CD14-positive monocyte (primary cell): ENCODE data around the gene DHPS. TPM values are rescaled to one million over a fixed set of nuclear protein-coding genes. Genes with fewer than 3 reads are reported as not detected.

Experiments used
- DNase-seq, 3 donors: peaks; one replicate each; pipeline ENCODE4 v3.0.0-alpha.2; 2011 to 2022
- H2AFZ ChIP-seq: 2 replicates; pipeline ENCODE4 v1.6.0; 2012; ENCODE audit warnings: mild to moderate bottlenecking, low read depth, low read length, inconsistent platforms; ENCODE audit not compliant: insufficient read depth, poor library complexity, severe bottlenecking
- H3K27ac ChIP-seq, 2 donors: 1 replicate in 1 of 2; 2 replicates in 1 of 2; pipeline ENCODE4 v1.5.1; 2012 to 2013; ENCODE audit warnings: low read length in 2 of 2, control low read depth in 1 of 2, inconsistent platforms in 1 of 2, low read depth in 1 of 2, mild to moderate bottlenecking in 1 of 2
- H3K27me3 ChIP-seq, 2 donors: one replicate each; pipeline versions ENCODE4 v1.6.0 to v1.6.1; 2011 to 2013; ENCODE audit warnings: low read length in 2 of 2; ENCODE audit not compliant: control insufficient read depth in 2 of 2, insufficient read depth in 2 of 2
- H3K36me3 ChIP-seq, 2 donors: replicated peaks in 1 of 2; 1 replicate in 1 of 2; 2 replicates in 1 of 2; pipeline versions ENCODE4 v1.5.1 to v1.6.1; 2012 to 2013; ENCODE audit warnings: low read length in 2 of 2, control low read depth in 1 of 2, inconsistent platforms in 1 of 2, mild to moderate bottlenecking in 1 of 2; ENCODE audit not compliant: insufficient read depth in 2 of 2, control insufficient read depth in 1 of 2
- H3K4me1 ChIP-seq, 2 donors: 1 replicate in 1 of 2; 2 replicates in 1 of 2; pipeline versions ENCODE4 v1.5.1 to v1.6.1; 2012 to 2013; ENCODE audit warnings: low read length in 2 of 2, control low read depth in 1 of 2, inconsistent platforms in 1 of 2, mild to moderate bottlenecking in 1 of 2, moderate library complexity in 1 of 2; ENCODE audit not compliant: insufficient read depth in 2 of 2, control insufficient read depth in 1 of 2
- H3K4me2 ChIP-seq: replicated peaks from 2 replicates; pipeline ENCODE3; 2012; ENCODE audit warnings: low read length, moderate library complexity, mild to moderate bottlenecking; ENCODE audit not compliant: poor library complexity, severe bottlenecking; ENCODE audit errors: extremely low read depth
- H3K4me3 ChIP-seq, 3 experiments: fragments of 200-600 bp in 1 of 3; sonication (generic) in 1 of 3; replicated peaks in 1 of 3; 1 replicate in 2 of 3; 2 replicates in 1 of 3; pipeline ENCODE4 v1.5.1; 2011 to 2013; ENCODE audit warnings: low read length in 3 of 3, mild to moderate bottlenecking in 3 of 3, control low read depth in 2 of 3, low read depth in 2 of 3, inconsistent platforms in 1 of 3, moderate library complexity in 1 of 3
- H3K79me2 ChIP-seq: 2 replicates; pipeline ENCODE4 v1.6.0; 2012; ENCODE audit warnings: mild to moderate bottlenecking, control low read depth, inconsistent platforms, low read length, moderate library complexity; ENCODE audit not compliant: insufficient read depth
- H3K9ac ChIP-seq: 2 replicates; pipeline ENCODE4 v1.6.0; 2017; ENCODE audit warnings: low read length, mild to moderate bottlenecking; ENCODE audit not compliant: insufficient read depth, poor library complexity, severe bottlenecking
- H3K9me3 ChIP-seq, 2 donors: replicated peaks in 1 of 2; 1 replicate in 1 of 2; 2 replicates in 1 of 2; pipeline versions ENCODE4 v1.5.1 to v1.6.1; 2012 to 2013; ENCODE audit warnings: low read length in 2 of 2, control low read depth in 1 of 2; ENCODE audit not compliant: control insufficient read depth in 1 of 2, insufficient read depth in 1 of 2
- H4K20me1 ChIP-seq: 2 replicates; pipeline ENCODE4 v1.6.0; 2012; ENCODE audit warnings: mild to moderate bottlenecking, low read length, control low read depth, moderate library complexity; ENCODE audit not compliant: insufficient read depth
- H3K27ac Mint-ChIP-seq, 7 donors: one replicate each; pipeline ENCODE4 v1.8.0; 2020; ENCODE audit warnings: mild to moderate bottlenecking in 7 of 7, mixed read lengths in 7 of 7, moderate library complexity in 6 of 7, inconsistent platforms in 2 of 7
- H3K27me3 Mint-ChIP-seq, 3 donors: one replicate each; pipeline ENCODE4 v1.8.0; 2021 to 2022; ENCODE audit warnings: low read depth in 3 of 3, mild to moderate bottlenecking in 3 of 3, mixed read lengths in 3 of 3, moderate library complexity in 3 of 3, inconsistent platforms in 1 of 3
- H3K36me3 Mint-ChIP-seq, 2 donors: one replicate each; pipeline ENCODE4 v1.8.0; 2020; ENCODE audit warnings: mixed read lengths in 2 of 2, inconsistent platforms in 1 of 2, mild to moderate bottlenecking in 1 of 2
- H3K4me1 Mint-ChIP-seq: one replicate; pipeline ENCODE4 v1.8.0; 2020; ENCODE audit warnings: mild to moderate bottlenecking, mixed read lengths
- H3K4me3 Mint-ChIP-seq, 2 donors: one replicate each; pipeline ENCODE4 v1.8.0; 2020; ENCODE audit warnings: mild to moderate bottlenecking in 2 of 2, mixed read lengths in 2 of 2, moderate library complexity in 1 of 2
- H3K9me3 Mint-ChIP-seq, 7 donors: one replicate each; pipeline ENCODE4 v1.8.0; 2020 to 2022; ENCODE audit warnings: mixed read lengths in 7 of 7, mild to moderate bottlenecking in 6 of 7, moderate library complexity in 6 of 7, inconsistent platforms in 2 of 7
- CTCF ChIP-seq: fragments of 200-600 bp; IDR thresholded peaks from one replicate; pipeline ENCODE4 v1.8.0; 2022; ENCODE audit warnings: antibody characterized with exemption, mild to moderate bottlenecking
- WGBS: methylation state at CpG from one replicate; pipeline ENCODE4 v1.1.5; 2013; ENCODE audit warnings: missing lambda C conversion rate; ENCODE audit not compliant: insufficient coverage; 5-methylcytosine and 5-hydroxymethylcytosine counted together
- intact Hi-C, 2 donors: fragments of 100-400 bp; cut with micrococcal nuclease; formaldehyde crosslinking; loops; one replicate each; pipeline versions ENCODE4 v1.15.0 to v1.15.1; 2023
- polyA plus RNA-seq, 3 donors: library from polyadenylated mRNA; depleted of rRNA in 1 of 3; unstranded in 2 of 3; stranded (reverse) in 1 of 3; fragments of 300-500 nt in 2 of 3; fragments of >200 nt in 1 of 3; fragmentation: Illumina TruSeq in 2 of 3; gene quantifications; 1 replicate in 2 of 3; 2 replicates in 1 of 3; pipeline ENCODE4 v1.2.3, GENCODE V29; 2012 to 2021

Gene DHPS
- polyA plus RNA-seq, 3 donors: 51.0 to 130 (median 53.4) TPM

- peaks cover 27% of the 10 kb centered on the region for H3K4me1 Mint-ChIP-seq
- no peak overlapping the region for H2AFZ ChIP-seq
- no peaks in the 10 kb centered on the region for H3K9me3 ChIP-seq
- 66% methylated on average over 29 of the region's 29 CpGs for WGBS
- H3K9ac ChIP-seq: no peak overlapping the region
- peaks cover 0 to 4% (median 0%) of the 10 kb centered on the region in 3 donors for H3K27me3 Mint-ChIP-seq
- H3K36me3 Mint-ChIP-seq: peaks cover 50 to 85% of the 10 kb centered on the region in 2 donors
- no peaks in the 10 kb centered on the region for H3K79me2 ChIP-seq
- intact Hi-C loops: no loop called here
- H3K4me2 ChIP-seq: peak overlapping the region; percentile 62
- peaks cover 52 to 71% of the 10 kb centered on the region in 2 donors for H3K36me3 ChIP-seq
- H3K27me3 ChIP-seq: no peaks in the 10 kb centered on the region
- H4K20me1 ChIP-seq: peaks cover 61% of the 10 kb centered on the region
- H3K27ac Mint-ChIP-seq: no peak overlapping the region
- H3K9me3 Mint-ChIP-seq: peaks cover 0 to 5% (median 0%) of the 10 kb centered on the region in 7 donors
- peak; percentile 29 for TF ChIP-seq CTCF
- H3K27ac ChIP-seq: no peak overlapping the region
- peaks cover 12 to 29% of the 10 kb centered on the region in 2 donors for H3K4me1 ChIP-seq
- H3K4me3 Mint-ChIP-seq: peak overlapping the region in 1 of 2 donors; percentile 48
- DNase-seq: no peak
- H3K4me3 ChIP-seq: peak overlapping the region in 1 of 3 experiments; percentile 56
Measured at GRCh38 chr19:12648088-12648487, 33.6 kb downstream of the DHPS start.

GRCh38 chr19:12647490-12648071, 34.1 kb downstream of the DHPS start:
- Mint-ChIP-seq H3K9me3 (peaks cover 0 to 5% (median 0%) of the 10 kb centered on the region in 7 donors), H3K36me3 (peaks cover 53 to 84% of the 10 kb centered on the region in 2 donors), H3K4me1 (peaks cover 27% of the 10 kb centered on the region), H3K27me3 (peaks cover 0 to 4% (median 0%) of the 10 kb centered on the region in 3 donors), H3K4me3 (peak overlapping the region; percentile 53 to 76), H3K27ac (peak overlapping the region in 4 of 7 donors; percentile 54 to 85 (median 74))
- Histone ChIP-seq H3K9ac (no peak overlapping the region), H3K27me3 (no peaks in the 10 kb centered on the region), H3K27ac (peak overlapping the region in 1 of 2 donors; percentile 38), H3K79me2 (no peaks in the 10 kb centered on the region), H4K20me1 (peaks cover 57% of the 10 kb centered on the region), H2AFZ (peak overlapping the region; percentile 51), H3K36me3 (peaks cover 52 to 66% of the 10 kb centered on the region in 2 donors), H3K4me3 (peak overlapping the region in 1 of 3 experiments; percentile 56), H3K9me3 (no peaks in the 10 kb centered on the region), H3K4me2 (peak overlapping the region; percentile 62), H3K4me1 (peaks cover 12 to 29% of the 10 kb centered on the region in 2 donors)
- peak; percentile 42 to 58 (median 55) for DNase-seq
- intact Hi-C loops: no loop called here
- 68% methylated on average over 24 of the region's 31 CpGs for WGBS
- TF ChIP-seq CTCF: no peak
